Left ventricle myocardium inferior (tissue), 1 donor: ENCODE measurements around the gene ZFTA. TPM values are rescaled to one million over a fixed set of nuclear protein-coding genes. Genes with fewer than 3 reads are reported as not detected.

Source experiments
- DNase-seq: peaks from one replicate; pipeline ENCODE4 v3.0.0-alpha.2; 2020
- H3K27ac ChIP-seq: fragments of 200-600 bp; replicated peaks from 2 replicates; pipeline ENCODE4 v1.8.0; 2021
- H3K27me3 ChIP-seq: fragments of 200-600 bp; 2 replicates; pipeline ENCODE4 v1.8.0; 2021; ENCODE audit warnings: low read depth
- H3K36me3 ChIP-seq: fragments of 200-600 bp; 2 replicates; pipeline ENCODE4 v1.8.0; 2021
- H3K4me1 ChIP-seq: fragments of 200-600 bp; 2 replicates; pipeline ENCODE4 v1.8.0; 2021
- H3K4me3 ChIP-seq: fragments of 200-600 bp; 2 replicates; pipeline ENCODE4 v1.8.0; 2021; ENCODE audit warnings: mild to moderate bottlenecking, moderate library complexity
- H3K9me3 ChIP-seq: fragments of 200-600 bp; replicated peaks from 2 replicates; pipeline ENCODE4 v1.8.0; 2021
- CTCF ChIP-seq: fragments of 200-600 bp; IDR thresholded peaks from 2 replicates; pipeline ENCODE4 v1.8.0; 2021; ENCODE audit warnings: antibody characterized with exemption, mild to moderate bottlenecking, borderline replicate concordance
- intact Hi-C: fragments of 100-400 bp; cut with micrococcal nuclease; formaldehyde crosslinking; loops from one replicate; pipeline ENCODE4 v1.11.0; 2022
- total RNA-seq: library from RNA; stranded (reverse); fragmentation: NEBNext Ultra II Directional; extraction: Animal tissue kit (Norgen Biotek cat#: 25700); gene quantifications from one replicate; pipeline ENCODE4 v1.2.1, GENCODE V29; 2021
- donor health status: DM: no; HTN: yes; CAD: no; lungs with severe emphysema.

Gene ZFTA
- total RNA-seq, 1 donor from 2014 or later, result 11.5 TPM

GRCh38 chr11:63719001-63719400 is 49.6 kb downstream of the ZFTA start:
- no peak for TF ChIP-seq CTCF
- Histone ChIP-seq H3K27ac (no peak overlapping the region), H3K4me1 (no peaks in the 10 kb centered on the region), H3K9me3 (no peaks in the 10 kb centered on the region), H3K36me3 (no peaks in the 10 kb centered on the region), H3K4me3 (no peak overlapping the region), H3K27me3 (no peaks in the 10 kb centered on the region)
- intact Hi-C loops, result loop anchor here (10.0 kb wide), 1 partner anchor 54 kb away; no protein-coding TSS in a partner anchor
- no peak for DNase-seq

Other genes with a start within 250 kb of the ZFTA start
- gene PLAAT4, start 232.0 kb downstream of the ZFTA start, total RNA-seq, result 15.5 TPM
- not detected for gene PLAAT2, start 205.4 kb downstream of the ZFTA start, total RNA-seq
- 144 TPM for gene PLAAT3, start 154.3 kb downstream of the ZFTA start, total RNA-seq
- gene ATL3, start 97.4 kb downstream of the ZFTA start, total RNA-seq, result 13.4 TPM
- gene RTN3, start 87.3 kb downstream of the ZFTA start, total RNA-seq, result 45.0 TPM
- 14.0 TPM for gene SPINDOC, start 44.7 kb upstream of the ZFTA start, total RNA-seq
- 36.6 TPM for gene MARK2, start 70.3 kb upstream of the ZFTA start, total RNA-seq
- gene RCOR2, start 148.4 kb upstream of the ZFTA start, total RNA-seq, result 10.5 TPM
- 19.7 TPM for gene NAA40, start 170.2 kb upstream of the ZFTA start, total RNA-seq
- 920 TPM for gene COX8A, start 205.8 kb upstream of the ZFTA start, total RNA-seq
- gene OTUB1, start 217.7 kb upstream of the ZFTA start, total RNA-seq, result 57.0 TPM